Stimulated activated naive B cell treated with anti-CD40 and anti-IgM and Interleukin-4, amounts not matched to agents 10 μg/mL and 1 μg/mL and 100 μg/mL, for 72 hours (primary cell): ENCODE data around the gene HELQ.
"Not testable (repeated sequence)": the region's sequence is repeated elsewhere in the genome, so short reads cannot be mapped to it uniquely, and the experiment has no call there.

ENCODE experiments used
- ATAC-seq, 2 donors: fragments of 150-1000 bp; cut with Tn5 transposase; replicated peaks; 2 replicates each; pipeline ENCODE4 v1.10.0; 2021; ENCODE audit warnings: moderate library complexity in 1 of 2
- DNase-seq: peaks from one replicate; pipeline ENCODE4 v3.0.0; 2021
- H3K27ac Mint-ChIP-seq: one replicate; pipeline ENCODE4 v1.8.0; 2022; ENCODE audit warnings: mild to moderate bottlenecking, mixed read lengths
- H3K27me3 Mint-ChIP-seq, 2 donors: one replicate each; pipeline ENCODE4 v1.8.0; 2022; ENCODE audit warnings: mixed read lengths in 2 of 2
- H3K36me3 Mint-ChIP-seq, 2 donors: one replicate each; pipeline ENCODE4 v1.8.0; 2022; ENCODE audit warnings: mixed read lengths in 2 of 2, mild to moderate bottlenecking in 1 of 2
- H3K4me1 Mint-ChIP-seq, 2 donors: one replicate each; pipeline ENCODE4 v1.8.0; 2022; ENCODE audit warnings: mixed read lengths in 2 of 2, mild to moderate bottlenecking in 1 of 2
- H3K4me3 Mint-ChIP-seq, 2 donors: one replicate each; pipeline ENCODE4 v1.8.0; 2022; ENCODE audit warnings: mild to moderate bottlenecking in 2 of 2, mixed read lengths in 2 of 2, moderate library complexity in 1 of 2
- H3K9me3 Mint-ChIP-seq, 2 donors: one replicate each; pipeline ENCODE4 v1.8.0; 2022; ENCODE audit warnings: mixed read lengths in 2 of 2, mild to moderate bottlenecking in 1 of 2

HELQ gene, protein sequence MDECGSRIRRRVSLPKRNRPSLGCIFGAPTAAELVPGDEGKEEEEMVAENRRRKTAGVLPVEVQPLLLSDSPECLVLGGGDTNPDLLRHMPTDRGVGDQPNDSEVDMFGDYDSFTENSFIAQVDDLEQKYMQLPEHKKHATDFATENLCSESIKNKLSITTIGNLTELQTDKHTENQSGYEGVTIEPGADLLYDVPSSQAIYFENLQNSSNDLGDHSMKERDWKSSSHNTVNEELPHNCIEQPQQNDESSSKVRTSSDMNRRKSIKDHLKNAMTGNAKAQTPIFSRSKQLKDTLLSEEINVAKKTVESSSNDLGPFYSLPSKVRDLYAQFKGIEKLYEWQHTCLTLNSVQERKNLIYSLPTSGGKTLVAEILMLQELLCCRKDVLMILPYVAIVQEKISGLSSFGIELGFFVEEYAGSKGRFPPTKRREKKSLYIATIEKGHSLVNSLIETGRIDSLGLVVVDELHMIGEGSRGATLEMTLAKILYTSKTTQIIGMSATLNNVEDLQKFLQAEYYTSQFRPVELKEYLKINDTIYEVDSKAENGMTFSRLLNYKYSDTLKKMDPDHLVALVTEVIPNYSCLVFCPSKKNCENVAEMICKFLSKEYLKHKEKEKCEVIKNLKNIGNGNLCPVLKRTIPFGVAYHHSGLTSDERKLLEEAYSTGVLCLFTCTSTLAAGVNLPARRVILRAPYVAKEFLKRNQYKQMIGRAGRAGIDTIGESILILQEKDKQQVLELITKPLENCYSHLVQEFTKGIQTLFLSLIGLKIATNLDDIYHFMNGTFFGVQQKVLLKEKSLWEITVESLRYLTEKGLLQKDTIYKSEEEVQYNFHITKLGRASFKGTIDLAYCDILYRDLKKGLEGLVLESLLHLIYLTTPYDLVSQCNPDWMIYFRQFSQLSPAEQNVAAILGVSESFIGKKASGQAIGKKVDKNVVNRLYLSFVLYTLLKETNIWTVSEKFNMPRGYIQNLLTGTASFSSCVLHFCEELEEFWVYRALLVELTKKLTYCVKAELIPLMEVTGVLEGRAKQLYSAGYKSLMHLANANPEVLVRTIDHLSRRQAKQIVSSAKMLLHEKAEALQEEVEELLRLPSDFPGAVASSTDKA

DNA sequence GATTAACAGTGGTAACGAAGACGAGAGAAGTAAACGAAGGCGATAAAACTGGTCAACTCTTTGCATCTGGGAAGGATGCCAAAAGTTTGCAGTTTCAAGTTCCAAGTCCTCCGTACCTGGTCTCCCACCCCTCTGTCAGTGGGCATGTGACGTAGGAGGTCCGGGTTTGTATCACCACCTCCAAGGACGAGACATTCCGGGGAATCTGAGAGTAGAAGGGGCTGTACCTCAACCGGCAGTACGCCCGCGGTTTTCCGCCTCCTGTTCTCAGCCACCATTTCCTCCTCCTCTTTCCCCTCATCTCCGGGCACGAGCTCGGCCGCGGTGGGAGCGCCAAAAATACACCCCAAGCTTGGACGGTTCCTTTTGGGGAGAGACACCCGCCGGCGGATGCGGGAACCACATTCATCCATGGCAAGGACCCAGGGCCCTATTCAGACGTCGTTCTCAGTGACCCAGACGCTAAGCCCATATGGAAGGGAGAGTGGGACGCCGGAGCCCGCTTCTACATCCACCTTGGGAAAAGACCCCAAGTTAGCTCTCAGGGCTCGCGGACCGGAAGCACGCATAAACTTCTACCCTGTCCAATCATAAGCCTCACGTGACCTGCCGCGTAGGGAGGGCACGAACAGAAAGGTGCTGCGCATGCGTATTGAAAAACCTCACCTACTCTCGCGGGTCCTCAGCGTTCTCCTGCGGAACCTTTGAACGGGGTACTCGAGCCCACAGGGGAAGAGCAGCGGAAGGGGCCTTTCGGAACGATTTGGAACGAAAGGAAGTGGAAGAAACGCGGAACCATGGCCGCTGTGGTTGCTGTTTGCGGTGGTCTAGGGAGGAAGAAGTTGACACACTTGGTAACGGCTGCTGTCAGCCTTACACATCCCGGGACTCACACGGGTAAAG lies at the start of gene HELQ, which contains the start of gene MRPS18C:
Gene HELQ (minus strand): TSS at position 543 of the 903 bp plus-strand sequence. CDS start 130 bp downstream, at position 413.
Gene MRPS18C (plus strand): TSS at position 778 of the 903 bp plus-strand sequence. CDS start 20 bp downstream, at position 798.
- Mint-ChIP-seq H3K4me3 (peak within 1 kb of the TSS; percentile 99), H3K4me1 (peaks cover 10 to 38% of the 10 kb centered on the region in 2 donors), H3K36me3 (peaks cover 14 to 43% of the 10 kb centered on the region in 2 donors), H3K9me3 (no peaks in the 10 kb centered on the region), H3K27ac (peak within 1 kb of the TSS; percentile 100), H3K27me3 (no peaks in the 10 kb centered on the region)
- ATAC-seq (peak; percentile 90 to 94), DNase-seq (peak; percentile 95)

- H3K27ac Mint-ChIP-seq, result no peak overlapping the region
- no peak for ATAC-seq
- H3K4me3 Mint-ChIP-seq, result no peak overlapping the region
- H3K27me3 Mint-ChIP-seq, result no peaks in the 10 kb centered on the region
- H3K9me3 Mint-ChIP-seq, result peaks cover 0 to 2% of the 10 kb centered on the region in 2 donors
- H3K4me1 Mint-ChIP-seq, result peaks cover 8 to 13% of the 10 kb centered on the region in 2 donors
- no peaks in the 10 kb centered on the region for H3K36me3 Mint-ChIP-seq
- DNase-seq, result no peak
Observed at GRCh38 chr4:83504996-83505395, 49.4 kb upstream of the HELQ start.

GRCh38 chr4:83504503-83504902 lies 48.9 kb upstream of the HELQ start:
- Mint-ChIP-seq H3K36me3 (no peaks in the 10 kb centered on the region), H3K4me3 (no peak overlapping the region), H3K27ac (no peak overlapping the region), H3K27me3 (no peaks in the 10 kb centered on the region), H3K4me1 (peaks cover 8 to 12% of the 10 kb centered on the region in 2 donors), H3K9me3 (peaks cover 0 to 2% of the 10 kb centered on the region in 2 donors)
- no peak for ATAC-seq
- DNase-seq, result no peak

DNA sequence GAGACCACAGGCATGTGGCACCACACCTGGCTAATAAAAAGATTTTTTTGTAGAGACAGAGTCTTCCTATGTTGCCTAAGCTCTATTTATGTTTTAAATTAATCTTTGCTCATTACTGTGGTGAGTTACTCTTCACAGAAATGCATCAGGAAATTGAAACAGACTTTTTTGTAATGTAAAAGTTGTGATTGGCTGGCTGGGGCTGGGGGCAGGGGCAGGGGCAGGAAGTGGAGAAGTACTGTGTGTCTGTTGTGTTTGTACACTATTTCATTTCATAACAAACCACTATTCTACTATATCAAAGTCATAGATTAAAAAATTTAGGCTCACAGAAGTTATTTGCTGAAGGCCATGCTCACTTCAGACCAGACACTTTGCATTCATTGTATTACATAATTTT lies 48.4 kb upstream of the HELQ start:
- Mint-ChIP-seq H3K36me3 (no peaks in the 10 kb centered on the region), H3K9me3 (no peaks in the 10 kb centered on the region), H3K4me3 (no peak overlapping the region), H3K4me1 (peaks cover 4 to 7% of the 10 kb centered on the region in 2 donors), H3K27ac (no peak overlapping the region), H3K27me3 (no peaks in the 10 kb centered on the region)
- no peak for ATAC-seq
- no peak for DNase-seq

DNA sequence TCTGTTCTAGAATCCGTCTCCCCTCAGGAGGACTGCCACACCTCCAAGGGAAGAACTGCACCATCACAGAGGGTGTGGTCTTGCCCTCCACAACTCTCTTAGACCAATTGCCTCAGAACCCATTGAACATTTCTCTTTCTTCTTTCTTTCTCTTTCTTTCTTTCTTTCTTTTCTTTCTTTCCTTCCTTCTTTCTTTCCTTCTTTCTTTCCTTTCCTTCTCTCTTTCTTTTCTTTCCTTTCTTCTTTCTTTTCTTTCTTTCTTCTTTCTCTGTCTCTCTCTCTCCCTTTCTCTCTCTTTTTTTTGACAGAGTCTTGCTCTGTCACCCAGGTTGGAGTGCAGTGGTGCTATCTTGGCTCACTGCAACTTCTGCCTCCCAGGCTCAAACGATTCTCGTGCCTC lies 46.0 kb upstream of the HELQ start:
- not testable (repeated sequence) for H3K4me3 Mint-ChIP-seq, H3K4me1 Mint-ChIP-seq, H3K9me3 Mint-ChIP-seq, H3K27ac Mint-ChIP-seq, H3K27me3 Mint-ChIP-seq, ATAC-seq, DNase-seq, H3K36me3 Mint-ChIP-seq

- ATAC-seq, result no peak
- Mint-ChIP-seq H3K27ac (no peak overlapping the region), H3K27me3 (no peaks in the 10 kb centered on the region), H3K9me3 (no peaks in the 10 kb centered on the region), H3K4me1 (no peaks in the 10 kb centered on the region), H3K36me3 (no peaks in the 10 kb centered on the region), H3K4me3 (no peak overlapping the region)
- DNase-seq, result no peak
Observed at GRCh38 chr4:83498187-83498586, 42.6 kb upstream of the HELQ start.

GRCh38 chr4:83496085-83496917 lies 40.7 kb upstream of the HELQ start:
- H3K36me3 Mint-ChIP-seq, H3K4me3 Mint-ChIP-seq, H3K27ac Mint-ChIP-seq, H3K27me3 Mint-ChIP-seq, ATAC-seq, H3K4me1 Mint-ChIP-seq, DNase-seq, H3K9me3 Mint-ChIP-seq: not testable (repeated sequence)

DNA sequence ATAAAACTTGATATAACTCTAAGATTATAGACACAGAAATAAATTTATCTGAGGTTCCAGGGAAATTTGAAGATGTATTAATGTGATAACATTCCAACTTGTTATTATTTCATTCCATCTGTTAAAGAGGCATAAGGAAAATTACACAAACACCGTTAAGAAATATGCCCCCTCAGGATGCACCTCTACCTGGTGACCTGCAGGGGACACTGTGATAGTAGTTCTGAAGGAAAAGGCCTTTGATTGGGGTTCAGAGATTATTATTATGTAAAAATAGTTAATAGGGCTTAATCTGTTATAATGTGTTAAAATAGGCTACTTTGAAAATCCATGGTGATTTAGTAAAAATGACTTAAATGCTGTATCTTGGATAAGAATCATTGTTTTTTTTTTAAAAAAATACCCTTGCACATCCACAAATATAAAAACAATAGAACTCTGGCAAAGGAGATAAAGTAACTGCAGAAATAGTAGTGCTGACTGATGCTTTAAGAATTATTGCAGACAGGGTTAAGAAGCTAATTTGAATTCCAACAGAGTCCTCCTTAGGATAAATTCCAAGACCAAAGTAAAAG lies 35.3 kb upstream of the HELQ start:
- DNase-seq (no peak), ATAC-seq (no peak)
- H3K36me3 Mint-ChIP-seq, result no peaks in the 10 kb centered on the region
- H3K9me3 Mint-ChIP-seq, result no peaks in the 10 kb centered on the region
- H3K27ac Mint-ChIP-seq, result no peak overlapping the region
- peaks cover 0 to 4% of the 10 kb centered on the region in 2 donors for H3K4me1 Mint-ChIP-seq
- H3K27me3 Mint-ChIP-seq, result no peaks in the 10 kb centered on the region
- no peak overlapping the region for H3K4me3 Mint-ChIP-seq

GRCh38 chr4:83489711-83490326 lies 34.2 kb upstream of the HELQ start:
- no peaks in the 10 kb centered on the region for H3K27me3 Mint-ChIP-seq
- H3K4me1 Mint-ChIP-seq, result peaks cover 4 to 8% of the 10 kb centered on the region in 2 donors
- H3K4me3 Mint-ChIP-seq, result no peak overlapping the region
- no peaks in the 10 kb centered on the region for H3K36me3 Mint-ChIP-seq
- ATAC-seq (no peak), DNase-seq (no peak)
- no peaks in the 10 kb centered on the region for H3K9me3 Mint-ChIP-seq
- H3K27ac Mint-ChIP-seq, result no peak overlapping the region

GRCh38 chr4:83486457-83487129 lies 31.0 kb upstream of the HELQ start:
- H3K27me3 Mint-ChIP-seq, result no peaks in the 10 kb centered on the region
- H3K27ac Mint-ChIP-seq, result no peak overlapping the region
- ATAC-seq (no peak), DNase-seq (no peak)
- H3K9me3 Mint-ChIP-seq, result no peaks in the 10 kb centered on the region
- H3K36me3 Mint-ChIP-seq, result peaks cover 4 to 10% of the 10 kb centered on the region in 2 donors
- H3K4me1 Mint-ChIP-seq, result peaks cover 11 to 18% of the 10 kb centered on the region in 2 donors
- H3K4me3 Mint-ChIP-seq, result no peak overlapping the region

DNA sequence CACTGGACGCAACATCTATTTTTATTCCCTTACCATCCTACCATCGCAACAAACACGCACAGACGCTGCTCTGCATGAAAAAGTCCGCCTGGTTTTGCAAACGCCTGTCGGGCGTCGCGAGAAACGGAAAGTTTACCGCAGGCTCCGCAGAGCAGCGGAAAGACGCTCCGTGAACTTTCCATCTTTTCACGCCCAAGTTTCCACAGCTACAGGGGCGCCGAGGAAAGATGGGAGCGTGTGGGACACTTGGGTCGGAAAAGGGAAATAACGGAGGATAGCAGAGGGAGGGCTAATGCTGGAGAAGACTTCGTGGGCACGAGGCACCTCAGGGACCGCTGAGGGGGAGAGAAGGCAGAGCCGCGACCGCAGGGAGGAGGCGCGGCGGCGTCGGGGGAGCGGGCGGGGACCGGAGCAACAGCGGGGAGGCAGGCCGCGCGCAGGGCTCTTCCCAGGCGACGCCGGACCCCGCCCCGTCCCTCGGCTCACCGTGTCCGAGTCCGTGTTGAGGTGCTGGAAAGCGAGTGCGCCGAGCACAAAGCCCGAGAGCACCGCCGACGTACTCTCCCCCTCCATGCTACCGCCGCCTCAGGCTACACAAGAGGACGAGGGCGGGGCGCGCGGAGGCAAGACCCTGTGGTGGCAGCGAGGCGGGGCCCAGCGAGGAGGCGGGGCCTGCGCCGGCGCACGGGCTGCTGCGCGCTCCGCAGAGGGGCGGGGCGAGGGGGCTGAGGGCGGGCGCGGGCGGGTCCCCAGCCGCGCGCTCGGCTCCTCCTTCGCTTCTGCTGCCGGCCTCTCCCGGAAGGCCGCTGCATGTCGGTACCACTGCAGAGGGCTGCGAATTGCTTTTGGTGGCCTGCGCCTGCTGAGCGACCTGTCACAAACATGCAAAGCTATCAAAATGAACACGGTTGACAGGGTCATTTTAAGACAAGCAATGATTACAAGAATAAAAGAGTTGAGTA lies 29.2 kb upstream of the HELQ start, which contains the start of gene ABRAXAS1:
Gene ABRAXAS1 (minus strand): TSS at position 601 of the 962 bp plus-strand sequence. CDS start 28 bp downstream, at position 573.
- Mint-ChIP-seq H3K27ac (peak within 1 kb of the TSS; percentile 97), H3K27me3 (no peaks in the 10 kb centered on the region), H3K36me3 (peaks cover 5 to 11% of the 10 kb centered on the region in 2 donors), H3K9me3 (no peaks in the 10 kb centered on the region), H3K4me1 (peaks cover 11 to 23% of the 10 kb centered on the region in 2 donors), H3K4me3 (peak within 1 kb of the TSS; percentile 97)
- ATAC-seq (peak; percentile 94 to 95), DNase-seq (peak; percentile 93)
